NCI-H2029 (cell line): ENCODE results near the gene USP35.

Experiments
- DNase-seq: peaks from one replicate; lab custom pipeline; 2025; lab: John Stamatoyannopoulos, UW

The USP35 gene

GRCh38 chr11:78188286-78189173, at the start of gene USP35, which contains the start of gene KCTD21:
Gene USP35, plus strand, starts transcription at chr11:78188919. Its CDS starts 7,327 bp downstream, at chr11:78196246.
Gene KCTD21, minus strand, starts transcription at chr11:78188626. Its CDS starts 14,072 bp downstream, at chr11:78174554.
- DNase-seq: peak; percentile 95

GRCh38 chr11:78139422-78140391, 49.0 kb upstream of the USP35 start, which contains the start of gene ALG8:
Gene ALG8, minus strand, starts transcription at chr11:78139626. Its CDS starts 38 bp downstream, at chr11:78139588.
- DNase-seq: peak; percentile 92

- DNase-seq: no peak
These were observed 48.2 kb upstream of the USP35 start for GRCh38 chr11:78140392-78141077.

- DNase-seq: no peak
These were observed 43.2 kb upstream of the USP35 start for GRCh38 chr11:78145511-78146025.

- peak; percentile 5 for DNase-seq
These were observed 40.9 kb upstream of the USP35 start for GRCh38 chr11:78147807-78148206.

GRCh38 chr11:78149646-78150045, 39.1 kb upstream of the USP35 start:
- DNase-seq: no peak

GRCh38 chr11:78150346-78150745, 38.4 kb upstream of the USP35 start:
- DNase-seq: no peak

- DNase-seq: no peak
These were observed 38.0 kb upstream of the USP35 start for GRCh38 chr11:78150754-78151153.

GRCh38 chr11:78151804-78152203, 36.9 kb upstream of the USP35 start:
- DNase-seq: no peak

- no peak for DNase-seq
These were observed 32.4 kb upstream of the USP35 start for GRCh38 chr11:78156127-78156844.

GRCh38 chr11:78158987-78159652, 29.6 kb upstream of the USP35 start:
- DNase-seq: no peak

- no peak for DNase-seq
These were observed 28.2 kb upstream of the USP35 start for GRCh38 chr11:78160557-78160956.

GRCh38 chr11:78161346-78161745, 27.4 kb upstream of the USP35 start:
- no peak for DNase-seq

GRCh38 chr11:78161962-78162371, 26.8 kb upstream of the USP35 start:
- no peak for DNase-seq

GRCh38 chr11:78163828-78164227, 24.9 kb upstream of the USP35 start:
- no peak for DNase-seq

GRCh38 chr11:78164471-78164870, 24.2 kb upstream of the USP35 start:
- DNase-seq: no peak

- no peak for DNase-seq
These were observed 21.8 kb upstream of the USP35 start for GRCh38 chr11:78166855-78167469.

- no peak for DNase-seq
These were observed 19.9 kb upstream of the USP35 start for GRCh38 chr11:78168539-78169477.

- DNase-seq: no peak
These were observed 18.3 kb upstream of the USP35 start for GRCh38 chr11:78170413-78170812.
